GM12878 (cell line): ENCODE data around the gene PRAMEF18. TPM values are rescaled to one million over a fixed set of nuclear protein-coding genes. Genes with fewer than 3 reads are reported as not detected.
"Not testable (repeated sequence)": the region's sequence is repeated elsewhere in the genome, so short reads cannot be mapped to it uniquely, and the experiment has no call there.

Experiments
- ATAC-seq: fragments of 200-7000 bp; cut with Tn5 transposase; 3 replicates; pipeline ENCODE4 v1.9.1; 2020; ENCODE audit warnings: mild to moderate bottlenecking, moderate library complexity
- BruUV-seq: library from RNA; stranded (reverse); fragments of 400-500 nt; replicated peaks from 2 replicates; lab custom pipeline; 2021; lab: Mats Ljungman, UMichigan
- CTCF ChIA-PET: fragments of 300-600 bp; sonication (Branson Sonifier 250); formaldehyde crosslinking; extraction: SDS; loops from one replicate; lab custom pipeline; 2021; ENCODE audit warnings: inconsistent platforms; lab: Yijun Ruan, JAX
- POLR2A ChIA-PET: fragments of 350-600 bp; formaldehyde crosslinking; extraction: SDS; loops from one replicate; lab custom pipeline; 2021; ENCODE audit warnings: inconsistent platforms; lab: Charles Lee
- RAD21 ChIA-PET: fragments of 300-600 bp; sonication (Branson Sonifier 250); formaldehyde crosslinking; loops from one replicate; lab custom pipeline; 2023; ENCODE audit warnings: antibody characterized with exemption; ENCODE audit not compliant: unreplicated experiment; lab: Charles Lee
- SMC1A ChIA-PET: fragments of 300-600 bp; sonication (Branson Sonifier 250); formaldehyde crosslinking; loops from one replicate; lab custom pipeline; 2023; ENCODE audit not compliant: unreplicated experiment, uncharacterized antibody; lab: Charles Lee
- DNase-seq: peaks from one replicate; pipeline ENCODE4 v3.0.0-alpha.2; 2011; ENCODE audit warnings: low read depth, low spot score
- FAIRE-seq: peaks from 3 replicates; lab custom pipeline; 2011; peaks lifted over from hg19 to GRCh38; lab: Jason Lieb, UNC
- H2AFZ ChIP-seq: 2 replicates; pipeline ENCODE4 v1.6.0; 2011; ENCODE audit warnings: low read depth, low read length, control low read depth; ENCODE audit not compliant: control insufficient read depth
- H3K27ac ChIP-seq: 2 replicates; pipeline ENCODE4 v1.5.1; 2011; ENCODE audit warnings: control low read depth; ENCODE audit not compliant: control insufficient read depth, insufficient read depth
- H3K27me3 ChIP-seq, 2 experiments: replicated peaks in 1 of 2; 2 replicates each; pipeline versions ENCODE4 v1.6.0 to v1.6.1; 2011; ENCODE audit warnings: low read length in 1 of 2; ENCODE audit not compliant: control insufficient read depth in 2 of 2, insufficient read depth in 2 of 2
- H3K36me3 ChIP-seq, 2 experiments: 2 replicates each; pipeline ENCODE4 v1.5.1; 2011; ENCODE audit warnings: low read length in 1 of 2; ENCODE audit not compliant: control insufficient read depth in 2 of 2, insufficient read depth in 2 of 2
- H3K4me1 ChIP-seq: 2 replicates; pipeline ENCODE4 v1.6.1; 2011; ENCODE audit warnings: mild to moderate bottlenecking, low read length, moderate library complexity, mixed read lengths; ENCODE audit not compliant: control insufficient read depth, insufficient read depth
- H3K4me2 ChIP-seq: 2 replicates; pipeline ENCODE4 v1.6.0; 2011; ENCODE audit warnings: control low read depth; ENCODE audit not compliant: control insufficient read depth, insufficient read depth
- H3K4me3 ChIP-seq: fragments of 200-600 bp; sonication (generic); 2 replicates; pipeline ENCODE4 v1.5.1; 2016
- H3K79me2 ChIP-seq: 2 replicates; pipeline ENCODE4 v1.6.0; 2011; ENCODE audit warnings: low read length; ENCODE audit not compliant: control insufficient read depth, insufficient read depth
- H3K9ac ChIP-seq: 2 replicates; pipeline ENCODE4 v1.8.0; 2011; ENCODE audit warnings: low read length, control low read depth, mixed read lengths; ENCODE audit not compliant: control insufficient read depth, insufficient read depth
- H3K9me3 ChIP-seq: replicated peaks from 3 replicates; pipeline ENCODE4 v1.5.1; 2011; ENCODE audit warnings: mild to moderate bottlenecking, low read length; ENCODE audit not compliant: control insufficient read depth, insufficient read depth
- H4K20me1 ChIP-seq: 2 replicates; pipeline ENCODE4 v1.6.0; 2011; ENCODE audit not compliant: control insufficient read depth, insufficient read depth
- WGBS: methylation state at CpG from one replicate; pipeline ENCODE4 v1.1.6; 2016; ENCODE audit warnings: low lambda C conversion rate; ENCODE audit not compliant: insufficient replicate concordance, insufficient coverage; ENCODE audit errors: missing lambda C conversion rate; 5-methylcytosine and 5-hydroxymethylcytosine counted together
- in situ Hi-C: fragments of 300-500 bp; cut with MboI; formaldehyde crosslinking; loops from 9 replicates; pipeline ENCODE4 v1.14.3; 2018; ENCODE audit warnings: mixed read lengths
- intact Hi-C: fragments of 100-400 bp; cut with micrococcal nuclease; formaldehyde crosslinking; loops from one replicate; pipeline ENCODE4 v1.14.2; 2022; ENCODE audit not compliant: unreplicated experiment
- polyA plus RNA-seq, 11 experiments: library from polyadenylated mRNA; depleted of rRNA in 4 of 11; unstranded in 6 of 11; stranded (reverse) in 5 of 11; fragments of >200 nt; fragmentation: Nextera tagmentation in 4 of 11; fragmentation: Illumina TruSeq in 1 of 11; extraction: Ambion mirVana in 4 of 11; extraction: Trizol in 1 of 11; gene quantifications; 1 replicate in 1 of 11; 2 replicates in 10 of 11; pipeline versions ENCODE4 v1.2.1 to v1.2.3, GENCODE V29; 2011 to 2016; ENCODE audit warnings: inconsistent platforms in 2 of 11, missing spikeins in 2 of 11, low read depth in 1 of 11
- total RNA-seq, 4 experiments: library from RNA; depleted of rRNA in 3 of 4; stranded (reverse); fragments of >200 nt in 3 of 4; fragmentation: Illumina TruSeq in 1 of 4; extraction: Trizol in 1 of 4; gene quantifications; 2 replicates each; pipeline versions ENCODE4 v1.2.1 to v1.2.3, GENCODE V29; 2013 to 2021

The PRAMEF18 gene
- total and polyA plus RNA-seq, 10 of the 15 experiments (the other 5 are each of a cell fraction or from before 2014, with no cell fraction given), result not detected

DNA sequence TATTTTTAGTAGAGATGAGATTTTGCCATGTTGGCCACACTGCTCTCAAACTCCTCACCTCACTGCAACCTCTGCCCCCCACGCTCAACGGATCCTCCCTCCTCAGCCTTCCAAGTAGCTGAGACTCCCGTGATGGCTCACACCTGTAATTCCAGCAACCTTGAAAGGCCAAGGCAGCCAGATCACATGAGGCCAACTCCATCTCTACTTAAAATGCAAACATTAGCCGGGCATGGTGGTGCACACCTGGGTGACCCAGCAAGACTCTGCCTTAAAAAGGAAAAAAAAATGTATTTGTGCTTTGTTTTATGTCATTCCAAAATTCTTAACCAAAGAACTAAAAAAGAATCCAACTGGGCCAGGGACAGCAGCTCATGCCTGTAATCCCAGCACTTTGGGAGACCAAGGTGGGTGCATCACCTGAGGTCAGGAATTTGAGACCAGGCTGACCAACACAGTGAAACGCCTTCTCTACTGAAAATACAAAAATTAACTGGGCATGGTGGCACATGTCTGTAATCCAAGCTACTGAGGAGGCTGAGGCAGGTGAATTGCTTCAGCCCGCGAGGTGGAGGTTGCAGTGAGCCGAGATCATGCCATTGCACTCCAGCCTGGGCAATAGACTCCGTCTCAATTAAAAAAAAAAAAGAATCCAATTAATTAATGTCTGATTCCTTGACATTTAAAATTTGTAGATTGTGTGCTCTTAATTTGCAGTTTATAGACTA, 17.7 kb upstream of the PRAMEF18 start:
- SMC1A ChIA-PET, result interaction anchor here (0.6 kb wide), 1 partner anchor 767 kb away, joined by 3 read pairs; no protein-coding TSS in a partner anchor
- CTCF ChIA-PET, FAIRE-seq, BruUV-seq, H3K36me3 ChIP-seq, H2AFZ ChIP-seq, intact Hi-C loops, H3K9ac ChIP-seq, H3K4me2 ChIP-seq, H3K79me2 ChIP-seq, H3K4me3 ChIP-seq, ATAC-seq, H4K20me1 ChIP-seq, H3K27me3 ChIP-seq, H3K9me3 ChIP-seq, H3K4me1 ChIP-seq, POLR2A ChIA-PET, H3K27ac ChIP-seq, DNase-seq, RAD21 ChIA-PET: not testable (repeated sequence)
- in situ Hi-C loops, result loop anchor here (25.0 kb wide), 2 partner anchors 431 to 706 kb away; no protein-coding TSS in a partner anchor
- WGBS, result 27% methylated on average over 9 of the region's 9 CpGs

DNA sequence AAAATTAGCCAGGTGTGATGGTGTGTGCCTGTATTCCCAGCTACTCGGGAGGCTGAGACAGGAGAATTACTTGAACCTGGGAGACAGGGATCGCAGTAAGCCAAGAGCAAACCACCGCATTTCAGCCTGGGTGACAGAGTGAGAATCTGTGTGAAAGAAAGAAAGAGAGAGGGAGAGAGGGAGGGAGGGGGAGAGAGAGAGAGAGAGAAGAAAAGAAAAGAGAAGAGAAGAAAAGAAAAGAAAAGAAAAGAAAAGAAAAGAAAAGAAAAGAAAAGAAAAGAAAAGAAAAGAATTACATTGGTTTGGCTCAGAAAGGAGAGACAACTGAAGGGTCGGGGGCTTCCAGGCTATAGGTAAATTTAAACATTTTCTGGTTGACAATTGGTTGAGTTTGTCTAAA, 13.7 kb upstream of the PRAMEF18 start:
- H3K9me3 ChIP-seq, H3K79me2 ChIP-seq, H3K27me3 ChIP-seq, CTCF ChIA-PET, H2AFZ ChIP-seq, H3K27ac ChIP-seq, SMC1A ChIA-PET, POLR2A ChIA-PET, ATAC-seq, H3K36me3 ChIP-seq, DNase-seq, BruUV-seq, H4K20me1 ChIP-seq, H3K4me2 ChIP-seq, RAD21 ChIA-PET, H3K4me3 ChIP-seq, intact Hi-C loops, H3K4me1 ChIP-seq, FAIRE-seq, H3K9ac ChIP-seq: not testable (repeated sequence)
- in situ Hi-C loops, result loop anchor here (25.0 kb wide), 2 partner anchors 427 to 702 kb away; no protein-coding TSS in a partner anchor
- 56% methylated on average over 4 of the region's 4 CpGs for WGBS

DNA sequence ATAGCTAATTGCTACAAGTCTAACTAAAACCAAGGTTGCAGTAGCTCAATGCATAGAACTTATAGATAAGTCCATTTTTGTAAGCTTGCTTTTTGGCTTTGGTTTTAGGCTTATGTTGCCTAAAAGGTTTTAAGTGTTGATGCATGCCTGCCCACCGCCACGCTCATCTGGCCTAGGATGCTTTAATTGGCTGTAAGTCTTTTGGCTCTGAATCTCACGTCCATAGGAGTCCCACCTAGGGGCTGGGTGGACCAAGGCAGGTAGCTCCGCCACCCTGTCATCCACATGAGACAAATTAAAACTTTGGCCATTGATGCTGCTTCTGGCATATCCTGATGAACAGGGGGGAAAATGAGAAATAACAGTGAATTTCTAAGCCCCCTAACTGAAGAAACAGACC, 11.6 kb upstream of the PRAMEF18 start:
- WGBS, result 24% methylated on average over 4 of the region's 4 CpGs
- not testable (repeated sequence) for ATAC-seq, BruUV-seq

DNA sequence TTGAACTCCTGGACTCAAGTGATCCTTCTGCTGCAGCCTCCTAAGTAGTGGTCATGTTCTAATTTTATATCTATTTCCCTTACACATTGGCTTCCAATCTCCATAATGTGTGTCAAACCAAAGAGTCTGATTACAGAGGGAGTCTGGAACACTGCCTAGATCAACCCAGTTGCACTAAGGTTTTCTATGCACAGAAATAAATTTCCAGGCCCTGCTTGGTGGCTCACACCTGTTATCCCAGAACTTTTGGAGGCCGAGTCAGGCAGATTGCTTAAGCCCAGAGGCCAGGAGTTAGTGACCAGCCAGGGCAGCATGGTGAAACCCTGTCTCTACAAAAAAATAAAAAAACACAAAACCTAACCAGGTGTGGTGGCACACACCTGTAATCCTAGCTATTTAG, 8.1 kb upstream of the PRAMEF18 start:
- H3K4me3 ChIP-seq, SMC1A ChIA-PET, H3K4me1 ChIP-seq, H3K79me2 ChIP-seq, H3K9ac ChIP-seq, BruUV-seq, H2AFZ ChIP-seq, ATAC-seq, H3K27ac ChIP-seq, H3K36me3 ChIP-seq, H4K20me1 ChIP-seq, H3K4me2 ChIP-seq, DNase-seq, RAD21 ChIA-PET, H3K27me3 ChIP-seq, H3K9me3 ChIP-seq, FAIRE-seq, intact Hi-C loops, POLR2A ChIA-PET: not testable (repeated sequence)
- in situ Hi-C loops, result loop anchor here (25.0 kb wide), 2 partner anchors 422 to 697 kb away; no protein-coding TSS in a partner anchor
- CTCF ChIA-PET, result interaction anchor here (0.6 kb wide), 1 partner anchor 11 kb away, joined by 4 read pairs; no protein-coding TSS in a partner anchor
- WGBS, result 4% methylated on average over 1 of the region's 1 CpG

More for the DNA sequence above, 11.6 kb upstream of the PRAMEF18 start:
- POLR2A ChIA-PET, H3K36me3 ChIP-seq, H3K9me3 ChIP-seq, H3K27ac ChIP-seq, H3K4me2 ChIP-seq, intact Hi-C loops, RAD21 ChIA-PET, H3K4me1 ChIP-seq, FAIRE-seq, H3K4me3 ChIP-seq, H3K27me3 ChIP-seq, H4K20me1 ChIP-seq, H3K79me2 ChIP-seq, H2AFZ ChIP-seq, H3K9ac ChIP-seq, DNase-seq, CTCF ChIA-PET: not testable (repeated sequence)
- SMC1A ChIA-PET, result interaction anchor here (0.7 kb wide), 1 partner anchor 743 kb away, joined by 3 read pairs; no protein-coding TSS in a partner anchor
- in situ Hi-C loops, result loop anchor here (25.0 kb wide), 2 partner anchors 425 to 700 kb away; no protein-coding TSS in a partner anchor
